GM04504 (cell line): Measurements from ENCODE around the gene PSMA7.

ENCODE experiments used
- DNase-seq: peaks from one replicate; pipeline ENCODE4 v3.0.0-alpha.2; 2012; ENCODE audit warnings: low read depth

Gene PSMA7

GRCh38 chr20:62171245-62171644 lies 28.1 kb upstream of the PSMA7 start:
- DNase-seq: no peak

DNA sequence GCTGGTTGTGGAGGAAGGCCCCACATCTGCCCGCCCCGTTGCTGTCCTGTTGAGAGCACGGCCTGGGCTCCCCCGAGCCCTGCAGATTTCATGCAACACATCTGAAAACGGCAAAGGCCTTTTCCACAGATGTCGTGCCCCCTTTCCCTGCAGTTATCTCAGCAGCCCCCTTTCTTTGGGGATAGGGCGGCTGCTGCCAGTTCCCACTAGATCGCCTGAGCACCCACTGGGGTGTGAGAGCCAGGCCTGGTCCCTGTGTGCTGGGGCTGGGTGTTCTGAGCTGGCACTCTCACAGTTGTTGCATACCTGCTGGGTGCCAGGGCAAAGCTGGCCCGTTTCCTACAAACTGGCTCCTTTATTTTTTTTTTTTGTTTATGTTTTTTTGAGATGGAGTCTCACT lies 27.3 kb upstream of the PSMA7 start:
- no peak for DNase-seq

DNA sequence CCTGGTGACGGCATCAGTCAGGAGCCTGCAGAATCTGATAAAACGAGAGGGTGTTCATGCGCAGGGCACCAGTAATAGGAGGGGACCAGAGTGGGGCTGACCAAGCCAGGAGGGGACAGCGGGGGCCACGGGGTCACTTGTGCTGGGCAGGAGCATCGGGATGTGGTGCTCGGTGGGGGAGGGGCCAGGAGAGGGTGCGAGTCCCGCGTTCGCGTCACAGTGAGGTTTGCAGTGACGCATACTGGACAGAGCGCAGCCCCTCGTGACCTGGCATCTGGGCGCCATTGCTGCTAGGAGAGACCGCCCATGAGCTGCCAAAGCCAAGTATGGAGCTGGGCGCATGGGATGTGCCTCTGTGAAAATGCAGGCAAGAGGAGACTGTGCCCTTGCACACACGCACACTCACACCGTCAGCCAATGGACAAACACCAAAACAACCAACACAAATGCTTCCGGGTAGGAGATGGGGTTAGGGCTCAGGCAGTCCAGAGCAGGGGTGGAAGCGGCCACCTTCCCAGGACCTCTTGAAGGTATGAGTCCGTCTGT lies 25.8 kb upstream of the PSMA7 start:
- DNase-seq: no peak

DNA sequence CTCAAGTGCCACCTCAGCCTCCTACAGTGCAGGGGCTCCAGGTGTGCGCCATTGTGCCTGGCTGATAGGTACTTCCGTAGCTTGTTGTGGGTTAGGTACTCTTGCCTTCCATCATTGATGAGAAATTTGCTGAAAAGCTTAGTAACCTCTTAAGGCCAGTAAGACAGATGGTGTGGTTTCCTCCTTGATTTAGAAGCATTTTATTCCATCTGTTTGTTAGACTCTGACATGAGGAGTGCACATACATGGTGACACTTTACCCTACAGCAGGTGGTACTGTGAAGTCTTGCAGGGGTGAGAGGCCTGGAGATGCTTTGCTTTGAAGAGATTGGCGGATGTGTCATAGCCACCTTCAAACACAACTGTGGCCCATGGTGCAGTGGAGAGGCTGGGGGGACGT lies 24.9 kb upstream of the PSMA7 start:
- no peak for DNase-seq

DNA sequence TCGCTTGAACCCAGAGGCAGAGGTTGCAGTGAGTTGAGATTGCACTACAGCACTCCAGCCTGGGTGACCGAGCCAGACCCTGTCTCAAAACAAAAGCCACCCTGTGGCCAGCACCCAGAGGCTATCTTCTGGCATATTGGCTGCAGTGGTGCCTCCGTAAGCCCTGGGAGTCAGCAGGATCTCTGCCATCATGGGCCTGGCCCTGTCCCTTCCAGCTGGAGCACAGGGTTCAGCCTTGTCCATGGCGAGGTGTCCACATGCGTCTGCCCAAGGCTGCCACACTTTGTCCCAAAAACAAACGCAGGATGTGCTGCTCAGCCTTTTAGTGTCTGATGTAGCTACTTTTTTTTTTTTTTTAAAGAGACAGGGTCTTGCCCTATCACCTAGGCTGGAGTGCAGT lies 24.3 kb upstream of the PSMA7 start:
- no peak for DNase-seq

DNA sequence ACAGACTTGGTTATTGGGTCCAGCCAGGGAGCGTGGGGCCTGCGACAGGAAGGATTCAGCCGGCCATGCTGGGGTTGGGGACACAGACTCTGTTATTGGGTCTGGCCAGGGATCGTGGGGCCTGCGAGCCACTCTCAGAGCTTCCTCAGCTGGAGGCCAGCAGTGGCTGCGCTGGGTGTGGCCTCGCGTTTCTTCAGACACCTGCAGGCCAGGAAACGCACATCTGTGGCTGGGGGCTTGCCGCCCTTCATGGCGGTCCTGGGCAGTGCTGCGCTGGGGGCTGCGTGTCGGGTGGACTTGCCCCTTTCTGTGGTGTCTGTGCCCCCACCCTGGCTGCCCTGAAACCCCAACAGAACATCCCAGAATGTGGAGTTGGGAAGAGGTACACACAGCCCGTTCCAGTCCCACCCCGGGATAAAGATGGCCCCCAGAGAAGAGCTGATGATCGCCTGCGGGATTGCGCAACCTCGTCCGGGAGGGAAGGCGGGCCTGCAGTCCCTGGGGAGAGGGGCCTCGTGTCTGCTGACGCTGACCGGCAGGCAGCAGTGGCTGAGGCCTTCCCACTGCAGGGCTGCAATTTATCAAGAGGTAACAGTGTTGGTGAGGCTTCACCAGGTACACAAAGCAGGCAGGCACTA lies 22.7 kb upstream of the PSMA7 start:
- no peak for DNase-seq

DNA sequence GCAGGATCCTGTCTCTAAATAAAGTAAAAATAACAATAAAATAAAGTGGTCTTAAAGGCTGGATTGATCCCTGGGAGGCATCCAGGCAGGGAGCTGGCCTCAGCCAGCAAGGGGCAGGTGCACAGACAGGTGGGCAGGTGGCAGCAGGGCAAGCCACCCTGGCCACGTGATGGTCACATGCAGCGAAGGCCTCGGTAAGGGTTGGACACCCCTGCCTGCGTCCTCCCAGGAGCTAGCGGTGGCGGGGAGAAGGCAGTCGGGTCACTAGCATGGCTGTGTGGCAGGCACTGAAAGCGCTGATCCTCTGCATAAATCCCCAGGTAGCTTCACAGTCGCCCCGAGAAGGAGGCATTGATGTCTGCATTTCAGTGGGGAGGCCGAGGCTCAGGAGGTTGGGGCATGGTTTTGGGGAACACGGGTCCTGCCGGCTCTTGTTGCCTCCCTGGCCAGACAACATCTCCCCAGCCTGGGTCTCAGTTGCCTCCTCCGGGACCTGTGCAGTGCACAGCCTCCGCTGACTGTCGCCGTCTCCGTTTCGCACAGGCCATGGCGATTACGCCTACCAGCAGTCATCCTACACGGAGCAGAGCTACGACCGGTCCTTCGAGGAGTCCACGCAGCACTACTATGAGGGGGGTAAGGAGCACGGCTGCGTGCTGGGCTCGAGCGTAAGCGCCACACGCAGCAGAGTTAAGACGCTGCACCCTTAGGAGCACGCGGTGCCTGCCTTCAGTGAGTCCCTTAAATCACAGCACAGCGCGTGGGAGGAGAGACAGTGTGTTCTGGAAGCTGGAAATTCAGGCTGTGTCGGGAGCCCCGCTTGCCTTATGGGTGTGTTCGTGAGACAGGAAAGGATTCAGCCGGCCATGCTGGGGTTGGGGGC lies 21.9 kb upstream of the PSMA7 start:
- no peak for DNase-seq

- no peak for DNase-seq
These were observed 21.0 kb upstream of the PSMA7 start for GRCh38 chr20:62163986-62164762.

DNA sequence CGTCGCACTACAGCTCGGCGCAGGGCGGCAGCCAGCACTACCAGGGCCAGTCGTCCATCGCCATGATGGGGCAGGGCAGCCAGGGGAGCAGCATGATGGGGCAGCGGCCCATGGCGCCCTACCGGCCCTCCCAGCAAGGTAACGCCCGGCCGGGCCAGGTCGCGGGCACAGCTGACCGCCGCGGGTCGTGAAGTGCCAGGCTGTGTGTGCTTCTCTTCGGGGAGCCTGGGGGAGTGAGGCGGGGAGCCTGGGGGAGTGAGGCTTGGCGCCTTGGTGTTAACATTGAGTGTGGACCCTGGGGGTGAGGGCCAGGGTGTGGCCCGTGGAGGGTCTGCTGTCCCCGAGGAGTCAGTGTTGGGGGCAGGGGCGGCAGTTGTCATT lies 20.3 kb upstream of the PSMA7 start:
- no peak for DNase-seq

DNA sequence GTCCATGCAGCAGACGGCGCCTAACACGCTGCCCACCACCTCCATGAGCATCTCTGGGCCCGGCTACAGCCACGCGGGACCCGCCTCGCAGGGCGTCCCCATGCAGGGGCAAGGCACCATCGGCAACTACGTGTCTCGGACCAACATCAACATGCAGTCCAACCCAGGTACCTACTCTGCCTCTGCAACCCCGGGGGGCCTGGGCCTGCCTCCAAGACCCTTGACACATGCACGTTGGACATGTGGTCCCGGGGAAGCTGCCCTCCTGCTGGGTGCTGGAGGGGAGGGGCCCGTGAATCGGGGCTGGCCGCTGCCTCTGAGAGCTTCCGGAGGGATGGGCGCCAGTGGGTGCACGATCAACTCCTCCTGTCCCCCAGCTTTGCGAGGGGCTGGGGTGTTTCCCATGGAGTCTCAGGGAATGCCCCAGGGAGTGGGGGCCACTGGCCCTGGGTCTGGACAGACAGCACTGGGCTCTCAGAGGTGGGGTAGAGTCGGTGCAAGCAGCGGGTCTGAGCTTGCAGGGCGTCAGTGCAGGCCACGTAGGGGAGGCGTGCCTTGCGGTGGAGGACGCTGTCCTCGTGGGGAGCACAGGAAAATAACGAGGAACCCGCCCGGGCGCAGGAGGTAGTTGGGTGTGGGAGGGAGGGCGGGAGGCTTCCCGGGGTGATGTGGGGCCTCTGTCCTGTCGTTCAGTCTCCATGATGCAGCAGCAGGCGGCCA lies 19.7 kb upstream of the PSMA7 start:
- no peak for DNase-seq

DNA sequence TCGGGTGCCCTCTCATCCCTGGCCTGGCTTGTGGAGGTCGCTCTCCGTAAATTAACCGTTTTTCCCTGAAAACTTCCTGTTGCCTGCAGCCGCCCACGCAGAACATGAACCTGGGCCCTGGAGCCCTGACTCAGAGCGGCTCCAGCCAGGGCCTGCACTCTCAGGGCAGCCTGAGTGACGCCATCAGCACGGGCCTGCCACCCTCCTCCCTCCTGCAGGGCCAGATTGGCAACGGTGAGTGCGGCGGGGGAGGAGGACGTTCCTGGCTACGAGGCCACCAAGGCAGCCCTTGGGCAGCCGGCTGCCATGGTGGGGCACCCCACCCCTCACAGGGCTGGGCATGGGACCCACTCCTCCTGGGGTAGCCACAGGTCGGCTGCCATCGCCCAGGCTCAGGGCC lies 18.2 kb upstream of the PSMA7 start:
- no peak for DNase-seq

DNA sequence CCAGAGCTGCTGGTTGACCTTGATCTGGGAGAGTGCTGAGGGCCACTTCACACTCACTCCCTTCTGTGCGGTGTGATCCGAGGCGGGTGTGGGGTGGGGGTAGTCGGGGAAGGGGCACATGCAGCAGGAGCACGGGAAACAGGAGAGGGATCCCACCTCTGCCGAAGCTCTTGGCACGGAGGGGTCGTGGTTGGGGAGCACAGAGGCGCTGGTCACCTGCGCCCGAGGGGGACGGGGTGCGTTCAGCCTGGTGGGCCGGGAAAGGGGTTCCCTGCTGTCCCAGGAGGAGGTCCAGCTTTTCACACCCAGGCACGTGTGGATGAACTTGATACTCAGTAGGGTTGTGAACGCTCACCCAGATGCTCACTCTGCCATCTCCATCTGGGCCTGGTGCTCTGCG lies 17.7 kb upstream of the PSMA7 start:
- DNase-seq: no peak

DNA sequence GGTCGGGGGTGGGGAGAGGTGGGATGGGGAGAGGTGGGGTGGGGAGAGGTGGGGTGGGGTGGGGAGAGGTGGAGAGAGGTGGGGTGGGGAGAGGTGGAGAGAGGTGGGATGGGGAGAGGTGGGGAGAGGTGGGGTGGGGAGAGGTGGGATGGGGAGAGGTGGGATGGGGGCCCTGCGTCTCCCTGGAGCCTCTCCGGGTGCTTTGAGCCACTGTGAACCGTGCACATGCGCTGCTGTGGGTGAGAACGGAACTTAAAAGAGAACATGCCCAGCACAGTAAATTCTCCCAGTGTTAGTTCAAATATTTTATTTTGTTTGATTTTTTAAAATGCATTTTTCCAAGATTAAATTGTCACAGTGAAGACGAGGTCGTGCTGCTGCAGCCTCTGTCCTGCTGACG lies 17.1 kb upstream of the PSMA7 start:
- DNase-seq: no peak

GRCh38 chr20:62159839-62160238 lies 16.6 kb upstream of the PSMA7 start:
- DNase-seq: no peak

- no peak for DNase-seq
These were observed 15.9 kb upstream of the PSMA7 start for GRCh38 chr20:62159052-62159451.

DNA sequence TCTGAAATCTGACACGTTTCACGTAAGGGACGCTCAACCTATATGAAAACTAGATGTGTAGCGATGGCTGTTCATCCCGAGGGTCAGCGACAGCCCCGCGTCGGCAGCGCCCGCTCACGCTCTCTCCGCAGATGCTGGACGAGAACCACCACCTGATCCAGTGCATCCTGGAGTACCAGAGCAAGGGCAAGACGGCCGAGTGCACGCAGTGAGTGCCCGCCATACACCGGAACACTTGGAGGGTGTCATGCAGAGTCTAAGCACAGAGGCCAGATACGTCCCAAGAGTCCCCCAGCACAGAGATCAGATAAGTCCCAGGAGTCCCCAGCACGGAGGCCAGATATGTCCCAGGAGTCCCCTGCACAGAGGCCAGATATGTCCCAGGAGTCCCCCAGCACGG lies 15.3 kb upstream of the PSMA7 start:
- DNase-seq: no peak

DNA sequence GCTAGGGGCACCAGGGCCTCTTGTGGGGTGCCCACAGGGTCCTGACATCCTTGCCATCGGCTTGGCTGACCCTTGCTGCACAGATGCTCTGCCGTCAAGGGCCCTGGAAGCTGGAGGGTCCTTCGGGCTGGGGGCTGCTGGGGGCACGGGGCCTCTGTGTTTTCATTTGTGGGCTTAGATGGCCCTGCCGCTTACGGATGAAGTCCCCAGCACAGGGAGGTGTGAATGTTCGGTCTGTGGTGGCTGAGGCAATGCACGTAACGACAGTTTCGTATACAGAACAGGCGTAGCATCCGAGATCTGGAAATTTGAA lies 14.8 kb upstream of the PSMA7 start:
- no peak for DNase-seq

DNA sequence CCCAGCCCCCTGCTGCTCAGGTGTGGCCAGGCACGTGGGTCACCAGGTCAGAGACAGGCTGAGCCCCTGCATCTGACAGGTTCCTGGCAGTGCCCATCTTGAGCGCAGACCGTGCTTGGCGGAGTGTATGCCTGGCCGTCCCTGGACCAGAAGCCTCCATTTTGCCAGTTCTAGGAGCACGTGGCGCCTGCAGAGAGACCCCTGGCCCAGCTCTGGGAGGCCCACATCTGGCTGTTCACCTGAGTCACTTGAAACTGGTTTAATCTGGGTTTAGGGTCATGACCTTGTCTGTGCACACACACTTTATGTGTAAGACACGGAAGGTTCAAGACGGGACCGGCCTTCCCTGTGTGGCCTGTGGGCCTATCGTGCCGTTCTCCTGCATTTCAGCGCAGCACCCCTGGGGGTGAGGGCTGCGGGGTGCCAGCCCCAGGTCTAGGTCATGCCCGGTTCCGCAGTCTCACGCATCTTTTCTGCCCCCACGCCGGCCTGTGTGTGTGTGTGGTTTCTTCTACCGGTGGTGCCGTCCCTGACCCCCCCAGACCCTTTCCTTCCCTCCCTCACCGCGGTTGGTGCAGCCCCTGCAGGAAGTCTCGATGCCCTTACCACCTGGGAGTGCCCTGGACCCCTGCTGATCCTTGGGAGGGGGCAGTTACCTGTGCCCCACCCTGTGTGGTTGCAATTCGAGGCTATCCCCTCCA lies 14.3 kb upstream of the PSMA7 start:
- DNase-seq: no peak

- DNase-seq: no peak
These were observed 13.6 kb upstream of the PSMA7 start for GRCh38 chr20:62156592-62157386.

DNA sequence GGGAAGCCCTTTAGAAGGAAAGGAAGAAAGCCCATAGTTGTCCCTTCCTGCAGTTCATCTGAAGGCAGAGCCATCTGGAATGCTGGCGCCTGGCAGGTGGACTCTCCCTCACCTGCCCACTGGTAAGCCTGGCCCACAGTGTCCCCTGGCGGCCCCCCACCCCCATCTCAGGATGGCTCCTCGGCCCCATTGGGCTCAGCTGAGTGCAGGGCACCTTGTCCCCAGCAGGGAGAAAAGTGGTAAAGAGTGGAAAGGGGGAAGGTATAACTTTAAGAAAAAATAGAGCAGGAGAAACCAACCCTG lies 13.0 kb upstream of the PSMA7 start:
- DNase-seq: no peak
